ENCODE measurements around the gene FRMD5. TPM values are rescaled to one million over a fixed set of nuclear protein-coding genes. Genes with fewer than 3 reads are reported as not detected.

Gene FRMD5
- total RNA-seq, 1 experiment from 2014 or later, result 27.2 TPM

- ChIA-PET RAD21 (ENCODE audit: low non-redundant PET in 1 of 2, low total read pairs in 2 of 2, uncharacterized antibody in 2 of 2, unreplicated experiment in 2 of 2) (no interaction called here), CTCF (no interaction called here), POLR2A (no interaction called here)
- Histone ChIP-seq H3K4me3 (replicated peaks in 1 of 2; ENCODE audit: low read depth in 1 of 2, low read length in 2 of 2) (peak overlapping the region in 1 of 2 experiments; percentile 28; a peak in 2 of 4 replicates), H3K9me2 (ENCODE audit: insufficient read depth) (no peaks in the 10 kb centered on the region), H3K9me3 (ENCODE audit: control insufficient read depth in 1 of 2, insufficient read depth in 1 of 2, low read depth in 1 of 2, low read length in 2 of 2) (no peaks in the 10 kb centered on the region), H3K9ac (ENCODE audit: low read length) (peak overlapping the region; percentile 59), H3K27me3 (ENCODE audit: insufficient read depth, low read length) (no peaks in the 10 kb centered on the region), H3K4me2 (ENCODE audit: low read length) (peak overlapping the region; percentile 77), H3K4me1 (ENCODE audit: control insufficient read depth in 1 of 2, insufficient read depth in 2 of 2, low read length in 2 of 2) (peaks cover 72 to 91% of the 10 kb centered on the region in 2 experiments), H3K27ac (ENCODE audit: low read depth, low read length) (peak overlapping the region; percentile 98), H2AFZ (ENCODE audit: low read depth, low read length, poor library complexity, severe bottlenecking) (no peak overlapping the region), H4K20me1 (ENCODE audit: insufficient read depth) (no peaks in the 10 kb centered on the region), H3K36me3 (ENCODE audit: control insufficient read depth in 1 of 2, insufficient read depth in 2 of 2, low read length in 2 of 2) (no peaks in the 10 kb centered on the region), H3K79me2 (ENCODE audit: insufficient read depth, low read length) (peaks cover 40% of the 10 kb centered on the region)
- intact Hi-C loops (cut with micrococcal nuclease), result no loop called here
- TF ChIP-seq POLR2A (IDR thresholded peaks at IDR 0.05; ENCODE audit: borderline replicate concordance, extremely low read depth, insufficient read depth, insufficient read length) (no peak), SIN3A (IDR thresholded peaks at IDR 0.05; ENCODE audit: low read depth) (no peak), MAX (IDR thresholded peaks at IDR 0.05) (no peak), ZNF274 (IDR thresholded peaks at IDR 0.05; ENCODE audit: low read depth, low read length) (no peak), ATF3 (IDR thresholded peaks at IDR 0.05) (no peak), YY1 (IDR thresholded peaks at IDR 0.05; ENCODE audit: extremely low read depth, insufficient replicate concordance, low read depth, low read length) (no peak), EGR1 (IDR thresholded peaks at IDR 0.05; ENCODE audit: low read depth) (no peak), CTCF (IDR thresholded peaks at IDR 0.05 in 2 of 3, conservative IDR thresholded peaks at IDR 0.05 in 1 of 3; ENCODE audit: borderline replicate concordance in 1 of 3, insufficient read depth in 1 of 3, low read depth in 2 of 3, low read length in 2 of 3) (no peak), ELF1 (IDR thresholded peaks at IDR 0.05; ENCODE audit: borderline replicate concordance, low read depth) (no peak), RAD21 (IDR thresholded peaks at IDR 0.05; ENCODE audit: low read depth) (no peak), POLR2AphosphoS5 (IDR thresholded peaks at IDR 0.05; ENCODE audit: low read depth, low read length) (no peak)
- no TSS peak for BruUV-seq (replicated peaks)
- ATAC-seq (peak; percentile 46; the same call in 1 of the 2 replicates), DNase-seq (ENCODE audit: low read depth, low spot score) (no peak)
These were observed 37.0 kb downstream of the FRMD5 start for GRCh38 chr15:44158111-44158510.
